K562 (cell line): ENCODE results near the gene MPND. TPM values are rescaled to one million over a fixed set of nuclear protein-coding genes. Genes with fewer than 3 reads are reported as not detected.
A peak's percentile ranks its signal among the peaks of the same experiment; 100 is the strongest.

Experiments
- ARHGAP35 ChIP-seq: fragments of 450-650 bp; IDR thresholded peaks from 2 replicates; pipeline ENCODE4 v1.6.1; 2018; ENCODE audit not compliant: partially characterized antibody
- BRF1 ChIP-seq: IDR thresholded peaks from 3 replicates; pipeline ENCODE4 v1.6.1; 2011; ENCODE audit warnings: borderline replicate concordance, mild to moderate bottlenecking; ENCODE audit not compliant: insufficient read length; ENCODE audit errors: extremely low read depth
- CXXC5 ChIP-seq: fragments of 250-450 bp; sonication (Bioruptor Pico); IDR thresholded peaks from 2 replicates; pipeline ENCODE4 v1.8.0; 2022; ENCODE audit warnings: inconsistent platforms, mild to moderate bottlenecking, moderate library complexity
- DPF2 ChIP-seq: fragments of 450-650 bp; IDR thresholded peaks from 2 replicates; pipeline ENCODE4 v1.6.1; 2016
- ETS2 ChIP-seq: IDR thresholded peaks from 2 replicates; pipeline ENCODE4 v1.6.1; 2016; ENCODE audit warnings: borderline replicate concordance, missing genetic modification characterization, mild to moderate bottlenecking, moderate library complexity, missing compliant biosample characterization; ENCODE audit not compliant: poor library complexity, severe bottlenecking
- HDAC1 ChIP-seq, 2 experiments: fragments of 450-650 bp; IDR thresholded peaks; 2 replicates each; pipeline ENCODE4 v1.6.1; 2016 to 2017; ENCODE audit warnings: inconsistent platforms in 1 of 2, mild to moderate bottlenecking in 1 of 2, moderate library complexity in 1 of 2
- MEIS2 ChIP-seq: fragments of 450-650 bp; IDR thresholded peaks from 2 replicates; pipeline ENCODE4 v1.6.1; 2014; ENCODE audit warnings: mild to moderate bottlenecking; ENCODE audit not compliant: partially characterized antibody
- NCOR1 ChIP-seq: fragments of 450-650 bp; IDR thresholded peaks from 2 replicates; pipeline ENCODE4 v1.6.1; 2016; ENCODE audit warnings: mild to moderate bottlenecking, moderate library complexity
- NR1H2 ChIP-seq: sonication (generic); formaldehyde crosslinking; IDR thresholded peaks from 2 replicates; pipeline ENCODE4 v1.4.0; 2020; ENCODE audit warnings: mild to moderate bottlenecking, missing genetic modification reagents
- PRDM10 ChIP-seq: fragments of 450-650 bp; IDR thresholded peaks from 2 replicates; pipeline ENCODE4 v1.6.1; 2018; ENCODE audit not compliant: partially characterized antibody
- TRIM24 ChIP-seq, 2 experiments: fragments of 450-650 bp; IDR thresholded peaks; 2 replicates each; pipeline ENCODE4 v1.6.1; 2016
- U2AF2 ChIP-seq: fragments of 200-400 bp; formaldehyde crosslinking; optimal IDR thresholded peaks from 2 replicates; pipeline ENCODE3; 2017; ENCODE audit warnings: low read depth, mild to moderate bottlenecking, low read length
- WHSC1 ChIP-seq: IDR thresholded peaks from one replicate; pipeline ENCODE4 v1.6.1; 2012; ENCODE audit warnings: low read length, control low read depth, inconsistent platforms
- ZNF263 ChIP-seq: sonication (generic); formaldehyde crosslinking; IDR thresholded peaks from 2 replicates; pipeline ENCODE4 v1.8.0; 2022; ENCODE audit warnings: mild to moderate bottlenecking, missing genetic modification reagents, borderline replicate concordance
- ZNF57 ChIP-seq: fragments of 450-650 bp; formaldehyde crosslinking; IDR thresholded peaks from 2 replicates; pipeline ENCODE4 v1.4.0; 2020; ENCODE audit warnings: mild to moderate bottlenecking, moderate library complexity
- ZNF699 ChIP-seq: fragments of 250-450 bp; sonication (Bioruptor Pico); IDR thresholded peaks from 2 replicates; pipeline ENCODE4 v1.8.0; 2021; ENCODE audit warnings: mild to moderate bottlenecking, moderate library complexity; ENCODE audit not compliant: insufficient replicate concordance
- polyA plus RNA-seq, 8 experiments: library from polyadenylated mRNA; depleted of rRNA in 4 of 8; stranded (reverse) in 5 of 8; unstranded in 3 of 8; fragments of >200 nt; fragmentation: Nextera tagmentation in 2 of 8; fragmentation: Illumina TruSeq in 1 of 8; extraction: Ambion mirVana in 2 of 8; extraction: Trizol in 1 of 8; gene quantifications; 2 replicates each; pipeline versions ENCODE4 v1.2.1 to v1.2.3, GENCODE V29; 2011 to 2014; ENCODE audit warnings: inconsistent platforms in 1 of 8, missing spikeins in 1 of 8
- total RNA-seq, 7 experiments: library from RNA; depleted of rRNA in 6 of 7; stranded (reverse); fragments of >200 nt in 6 of 7; fragmentation: Illumina TruSeq in 2 of 7; extraction: Trizol in 2 of 7; gene quantifications; 2 replicates each; pipeline versions ENCODE4 v1.2.1 to v1.2.3, GENCODE V29; 2011 to 2021; ENCODE audit warnings: low replicate concordance in 1 of 7
- TF ChIP-seq, protein P1 (sequence below): IDR thresholded peaks from 3 replicates; pipeline ENCODE4 v1.6.1; 2011; ENCODE audit warnings: borderline replicate concordance, mild to moderate bottlenecking; ENCODE audit not compliant: insufficient read length, insufficient read depth
- TF ChIP-seq, protein P2 (sequence below), 2 experiments: fragments of 450-650 bp; IDR thresholded peaks; 2 replicates each; pipeline ENCODE4 v1.6.1; 2016
- TF ChIP-seq, protein P3 (sequence below): fragments of 250-450 bp; sonication (Bioruptor Pico); IDR thresholded peaks from 2 replicates; pipeline ENCODE4 v1.4.0; 2020; ENCODE audit warnings: mild to moderate bottlenecking

MPND gene
- total and polyA plus RNA-seq, 9 of the 15 experiments (the other 6 are each of a cell fraction or from before 2014, with no cell fraction given), result 0.25 to 14.0 (median 3.9) TPM

DNA sequence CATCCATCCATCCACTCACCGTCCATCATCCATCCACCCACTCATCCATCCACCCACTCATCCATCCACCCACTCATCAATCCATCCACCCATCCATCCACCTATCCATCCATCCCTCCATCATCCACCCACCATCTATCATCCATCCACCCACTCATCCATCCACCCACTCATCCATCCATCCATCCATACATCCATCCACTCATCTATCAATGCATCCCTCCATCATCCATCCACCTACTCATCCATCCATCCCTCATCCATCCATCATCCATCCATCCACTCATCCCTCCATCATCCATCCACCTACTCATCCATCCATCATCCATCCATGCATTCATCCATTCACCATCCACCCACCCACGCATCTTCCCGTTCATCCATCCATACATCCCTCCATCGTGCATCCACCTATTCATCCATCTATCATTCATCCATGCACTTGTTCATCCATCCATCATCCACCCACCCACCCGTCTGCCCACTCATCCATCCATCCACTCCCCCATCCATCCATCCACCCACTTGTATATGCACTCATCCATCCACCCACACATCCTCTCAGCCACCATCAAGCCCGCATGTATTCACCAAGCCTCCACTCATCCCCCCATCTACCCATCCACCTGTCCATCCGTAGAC is 8.3 kb upstream of the MPND start (continued):
- TF ChIP-seq ETS2 (tag) (no peak), NR1H2 (no peak), ZNF57 (CRISPR knock-in tag) (no peak), DPF2 (no peak), TRIM24 (IDR thresholded peaks at IDR 0.05) (peak in 1 of 2 experiments; percentile 33; a peak in 1 of 4 replicates), PRDM10 (no peak), ARHGAP35 (peak; percentile 58), ZNF263 (CRISPR knock-in tag) (peak; percentile 75), BRF1 (no peak), WHSC1 (no peak), NCOR1 (no peak), CXXC5 (CRISPR knock-in tag) (no peak), U2AF2 (no peak), MEIS2 (peak; percentile 5), ZNF699 (CRISPR knock-in tag) (no peak), HDAC1 (IDR thresholded peaks at IDR 0.05) (peak in 1 of 2 experiments; percentile 82; a peak in 2 of 4 replicates)
- TF ChIP-seq, protein P1, sequence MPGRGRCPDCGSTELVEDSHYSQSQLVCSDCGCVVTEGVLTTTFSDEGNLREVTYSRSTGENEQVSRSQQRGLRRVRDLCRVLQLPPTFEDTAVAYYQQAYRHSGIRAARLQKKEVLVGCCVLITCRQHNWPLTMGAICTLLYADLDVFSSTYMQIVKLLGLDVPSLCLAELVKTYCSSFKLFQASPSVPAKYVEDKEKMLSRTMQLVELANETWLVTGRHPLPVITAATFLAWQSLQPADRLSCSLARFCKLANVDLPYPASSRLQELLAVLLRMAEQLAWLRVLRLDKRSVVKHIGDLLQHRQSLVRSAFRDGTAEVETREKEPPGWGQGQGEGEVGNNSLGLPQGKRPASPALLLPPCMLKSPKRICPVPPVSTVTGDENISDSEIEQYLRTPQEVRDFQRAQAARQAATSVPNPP, result no peak
- TF ChIP-seq, protein P2, sequence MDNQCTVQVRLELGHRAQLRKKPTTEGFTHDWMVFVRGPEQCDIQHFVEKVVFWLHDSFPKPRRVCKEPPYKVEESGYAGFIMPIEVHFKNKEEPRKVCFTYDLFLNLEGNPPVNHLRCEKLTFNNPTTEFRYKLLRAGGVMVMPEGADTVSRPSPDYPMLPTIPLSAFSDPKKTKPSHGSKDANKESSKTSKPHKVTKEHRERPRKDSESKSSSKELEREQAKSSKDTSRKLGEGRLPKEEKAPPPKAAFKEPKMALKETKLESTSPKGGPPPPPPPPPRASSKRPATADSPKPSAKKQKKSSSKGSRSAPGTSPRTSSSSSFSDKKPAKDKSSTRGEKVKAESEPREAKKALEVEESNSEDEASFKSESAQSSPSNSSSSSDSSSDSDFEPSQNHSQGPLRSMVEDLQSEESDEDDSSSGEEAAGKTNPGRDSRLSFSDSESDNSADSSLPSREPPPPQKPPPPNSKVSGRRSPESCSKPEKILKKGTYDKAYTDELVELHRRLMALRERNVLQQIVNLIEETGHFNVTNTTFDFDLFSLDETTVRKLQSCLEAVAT (IDR thresholded peaks at IDR 0.05), result no peak; a peak in 2 of 4 replicates
- TF ChIP-seq, protein P3, sequence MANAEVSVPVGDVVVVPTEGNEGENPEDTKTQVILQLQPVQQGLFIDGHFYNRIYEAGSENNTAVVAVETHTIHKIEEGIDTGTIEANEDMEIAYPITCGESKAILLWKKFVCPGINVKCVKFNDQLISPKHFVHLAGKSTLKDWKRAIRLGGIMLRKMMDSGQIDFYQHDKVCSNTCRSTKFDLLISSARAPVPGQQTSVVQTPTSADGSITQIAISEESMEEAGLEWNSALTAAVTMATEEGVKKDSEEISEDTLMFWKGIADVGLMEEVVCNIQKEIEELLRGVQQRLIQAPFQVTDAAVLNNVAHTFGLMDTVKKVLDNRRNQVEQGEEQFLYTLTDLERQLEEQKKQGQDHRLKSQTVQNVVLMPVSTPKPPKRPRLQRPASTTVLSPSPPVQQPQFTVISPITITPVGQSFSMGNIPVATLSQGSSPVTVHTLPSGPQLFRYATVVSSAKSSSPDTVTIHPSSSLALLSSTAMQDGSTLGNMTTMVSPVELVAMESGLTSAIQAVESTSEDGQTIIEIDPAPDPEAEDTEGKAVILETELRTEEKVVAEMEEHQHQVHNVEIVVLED (CRISPR knock-in tag), result no peak
